C1 segment of cervical spinal cord (tissue), 14 donors: ENCODE data around the gene RGL3.
"Not testable (repeated sequence)": the region's sequence is repeated elsewhere in the genome, so short reads cannot be mapped to it uniquely, and the experiment has no call there.

Experiments used
- DNase-seq, 14 donors: peaks; one replicate each; lab custom pipeline; 2025; lab: John Stamatoyannopoulos, UW

RGL3 gene

DNA sequence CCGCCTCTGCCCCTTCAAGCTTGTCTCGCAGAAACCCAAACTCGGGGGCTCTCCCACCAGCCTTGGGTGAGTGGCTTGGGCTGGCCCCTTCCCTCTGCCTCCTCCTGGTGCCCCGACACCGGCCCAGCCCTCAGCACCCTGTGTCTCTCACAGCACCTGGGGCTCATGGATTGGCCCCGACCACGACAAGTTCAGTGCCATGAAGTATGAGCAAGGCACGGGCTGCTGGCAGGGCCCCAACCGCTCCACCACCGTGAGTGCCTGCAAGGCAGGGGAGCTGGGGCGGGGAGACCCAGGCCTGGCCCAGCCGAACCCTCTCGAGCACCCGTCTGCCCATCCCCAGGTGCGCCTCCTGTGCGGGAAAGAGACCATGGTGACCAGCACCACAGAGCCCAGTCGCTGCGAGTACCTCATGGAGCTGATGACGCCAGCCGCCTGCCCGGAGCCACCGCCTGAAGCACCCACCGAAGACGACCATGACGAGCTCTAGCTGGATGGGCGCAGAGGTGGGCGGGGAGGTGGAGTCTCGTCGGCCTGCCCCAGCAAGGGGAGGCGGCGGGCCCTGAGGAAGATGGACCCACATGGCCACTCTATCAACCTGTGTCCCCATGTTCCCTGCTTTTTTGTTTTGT lies 29.9 kb upstream of the RGL3 start:
- DNase-seq: no peak

DNA sequence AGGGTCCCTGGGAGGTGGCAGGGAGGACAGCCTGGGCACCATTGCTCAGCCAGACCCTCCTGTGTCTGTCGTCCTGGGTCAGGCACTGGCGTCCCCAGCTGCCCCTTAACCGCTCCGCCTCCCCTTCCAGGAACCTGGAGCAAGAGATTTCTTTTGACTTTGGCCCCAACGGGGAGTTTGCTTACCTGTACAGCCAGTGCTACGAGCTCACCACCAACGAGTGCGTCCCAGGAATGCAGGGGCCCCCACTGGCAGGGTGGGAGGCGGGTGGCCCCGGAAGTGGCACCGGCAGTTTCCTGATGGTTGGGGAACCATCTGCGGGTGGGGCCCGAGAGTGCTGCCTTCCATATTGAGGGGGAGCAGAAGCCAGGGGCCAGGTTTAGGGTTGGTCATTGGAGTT lies 29.3 kb upstream of the RGL3 start:
- DNase-seq: no peak

GRCh38 chr19:11447347-11448262 lies 28.5 kb upstream of the RGL3 start:
- no peak for DNase-seq

GRCh38 chr19:11446652-11447301 lies 27.7 kb upstream of the RGL3 start:
- DNase-seq: peak in 13 of 14 donors; percentile 32 to 89 (median 80)

DNA sequence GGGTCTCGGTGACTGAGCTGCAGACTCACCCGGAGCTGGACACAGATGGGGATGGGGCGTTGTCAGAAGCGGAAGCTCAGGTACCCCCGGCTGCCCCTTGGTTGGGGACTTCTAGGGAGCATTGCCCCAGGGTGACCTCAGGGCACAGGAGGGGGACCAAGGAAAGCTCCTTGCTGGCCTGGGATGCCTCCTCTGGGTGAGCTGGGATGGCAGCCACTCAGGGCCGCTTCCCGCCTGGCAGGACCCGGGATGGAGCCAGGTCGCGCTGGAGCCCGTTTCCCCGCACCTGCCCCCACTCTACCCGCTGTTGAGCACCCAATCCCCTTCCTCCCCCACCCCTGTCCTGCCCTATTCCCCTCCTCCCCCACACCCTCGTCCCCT lies 27.1 kb upstream of the RGL3 start:
- DNase-seq: peak in 1 of 14 donors; percentile 55

- no peak for DNase-seq
These were observed 26.0 kb upstream of the RGL3 start for GRCh38 chr19:11445141-11445540.

DNA sequence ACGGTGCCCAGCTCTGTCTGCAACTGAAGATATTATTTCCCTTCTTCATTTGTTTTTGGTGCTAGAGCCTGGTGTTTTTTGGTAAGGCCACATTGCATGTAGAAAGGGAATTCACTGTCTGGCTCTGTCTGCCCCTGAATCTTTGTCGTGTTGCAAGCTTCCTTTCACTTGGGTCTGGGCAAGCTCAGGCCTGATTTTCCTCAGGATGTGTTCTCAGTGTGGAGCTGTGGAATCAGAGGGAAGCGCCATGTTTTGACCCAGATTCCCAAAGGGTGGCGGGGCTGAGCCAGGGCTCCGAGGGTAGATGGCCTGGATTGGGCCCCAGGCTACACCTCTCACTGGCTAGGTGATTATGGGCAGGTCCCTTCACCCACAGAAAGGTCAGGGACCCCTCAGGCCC lies 24.9 kb upstream of the RGL3 start:
- peak in 1 of 14 donors; percentile 19 for DNase-seq

- no peak for DNase-seq
These were observed 18.8 kb upstream of the RGL3 start for GRCh38 chr19:11437955-11438354.

- no peak for DNase-seq
These were observed 16.8 kb upstream of the RGL3 start for GRCh38 chr19:11435833-11436313.

DNA sequence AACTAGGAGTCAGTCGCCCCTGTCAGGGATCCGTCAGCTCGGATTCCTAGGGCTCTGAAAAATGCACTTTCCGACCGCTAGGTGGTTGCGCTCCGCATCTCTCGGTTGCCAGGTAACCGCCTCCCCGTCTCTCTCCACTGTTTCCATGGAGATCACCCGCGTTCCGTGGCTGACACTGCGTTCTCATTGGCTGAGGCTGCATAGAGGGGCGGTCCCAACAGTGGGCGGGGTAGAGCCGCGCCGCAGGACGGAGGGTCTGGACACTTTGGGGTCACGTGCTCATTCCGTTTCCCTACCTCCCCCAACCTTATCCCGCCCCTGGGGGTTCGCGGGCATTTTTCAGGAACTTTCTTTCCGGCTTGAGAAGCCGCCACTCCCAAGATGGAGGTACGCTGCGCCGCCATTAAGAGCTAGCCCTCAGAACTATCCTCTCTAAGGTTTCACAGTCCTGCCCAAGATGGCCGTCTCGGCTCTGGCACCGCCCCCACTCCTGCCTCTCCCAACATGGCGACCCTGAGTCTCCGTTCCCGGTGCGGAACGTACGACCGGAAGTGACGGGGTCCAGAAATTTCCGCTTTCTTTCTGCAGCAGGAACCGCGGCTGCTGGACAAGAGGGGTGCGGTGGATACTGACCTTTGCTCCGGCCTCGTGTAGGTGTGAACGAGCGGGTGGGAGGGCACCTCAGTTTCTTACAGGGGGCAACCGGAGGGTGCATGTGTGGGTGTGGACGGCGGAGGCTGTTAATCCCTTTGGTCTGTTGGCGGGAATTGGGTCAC lies 16.1 kb upstream of the RGL3 start, which contains the start of the genes ODAD3 and PRKCSH:
TSS of gene ODAD3 (minus strand) at position 65 of the 776 bp plus-strand sequence. CDS start 105 bp downstream, outside the sequence.
TSS of gene PRKCSH (plus strand) at position 579 of the 776 bp plus-strand sequence. CDS start 483 bp downstream, outside the sequence.
- peak; percentile 98 to 100 (median 100) for DNase-seq

- no peak for DNase-seq
These were observed 15.6 kb upstream of the RGL3 start for GRCh38 chr19:11434703-11435056.

- DNase-seq: not testable (repeated sequence)
These were observed 14.4 kb upstream of the RGL3 start for GRCh38 chr19:11433526-11433925.

GRCh38 chr19:11426656-11427055 lies 7.5 kb upstream of the RGL3 start:
- DNase-seq: no peak

DNA sequence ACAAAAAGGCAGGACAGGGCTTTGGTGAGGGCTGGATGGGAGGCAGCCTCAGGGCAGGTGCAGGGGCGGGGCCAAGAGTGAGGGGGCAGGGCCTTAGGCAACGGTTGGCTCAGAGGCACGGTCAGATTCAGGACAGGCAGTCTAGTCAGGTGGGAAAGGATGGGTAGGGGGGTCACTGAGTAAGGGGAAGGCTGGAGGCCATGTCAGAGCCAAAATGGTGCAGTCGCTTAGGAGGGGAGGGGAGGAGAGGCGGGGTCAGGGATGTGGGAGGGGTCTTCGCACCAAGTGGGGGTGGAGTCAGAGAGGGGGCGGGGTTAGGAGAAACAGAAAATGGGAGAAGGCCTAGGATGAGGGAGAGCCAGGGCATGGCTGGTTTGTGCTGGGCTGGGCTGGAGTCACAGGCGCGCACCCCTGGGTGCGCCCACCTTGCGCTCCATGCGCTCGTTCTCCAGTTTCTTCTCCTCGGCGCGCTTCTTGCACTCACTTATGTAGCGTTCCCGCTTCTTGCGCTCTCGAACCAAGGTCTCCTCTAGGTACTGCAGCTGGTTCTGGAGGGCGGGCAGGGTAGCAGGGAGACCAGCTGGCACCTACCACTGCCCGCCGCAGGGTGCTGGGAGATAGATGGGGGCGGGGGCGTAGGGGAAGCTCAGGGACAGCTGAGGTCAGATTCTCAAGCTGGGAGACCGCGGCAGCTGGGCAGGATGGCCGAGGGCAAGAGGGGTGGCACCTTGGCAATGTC lies 6.8 kb upstream of the RGL3 start:
- no peak for DNase-seq

GRCh38 chr19:11423791-11424181 lies 4.7 kb upstream of the RGL3 start:
- no peak for DNase-seq

DNA sequence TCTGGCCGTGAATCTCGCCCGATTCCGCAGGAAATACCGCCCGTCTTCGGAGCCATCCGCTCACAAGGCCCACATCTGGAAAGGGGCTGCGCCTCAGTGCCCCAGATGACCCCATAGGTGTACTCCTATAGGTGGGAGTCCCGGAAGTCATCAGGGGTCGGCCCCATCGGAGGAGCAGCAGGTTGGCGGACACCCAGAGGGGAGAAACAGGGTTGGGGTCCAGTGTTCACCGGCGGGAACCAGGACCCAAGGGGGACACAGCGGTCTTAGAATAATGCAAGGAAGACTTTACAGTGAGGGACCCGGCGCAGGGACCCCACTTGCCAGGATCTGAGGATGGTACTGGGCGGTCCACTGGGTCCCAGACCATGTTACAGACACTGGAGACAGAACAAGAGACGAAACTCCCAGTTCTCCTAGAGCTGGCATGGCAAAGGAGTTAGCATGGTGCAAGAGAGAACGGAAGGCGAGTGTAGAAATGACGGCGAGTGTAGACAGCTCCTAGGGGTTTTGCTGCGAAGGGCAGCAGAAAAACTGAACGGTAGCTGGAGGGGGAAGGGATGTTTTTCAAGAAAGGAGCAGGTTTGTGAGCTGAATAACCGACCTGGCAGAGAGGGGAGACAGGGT lies 4.2 kb upstream of the RGL3 start:
- no peak for DNase-seq

DNA sequence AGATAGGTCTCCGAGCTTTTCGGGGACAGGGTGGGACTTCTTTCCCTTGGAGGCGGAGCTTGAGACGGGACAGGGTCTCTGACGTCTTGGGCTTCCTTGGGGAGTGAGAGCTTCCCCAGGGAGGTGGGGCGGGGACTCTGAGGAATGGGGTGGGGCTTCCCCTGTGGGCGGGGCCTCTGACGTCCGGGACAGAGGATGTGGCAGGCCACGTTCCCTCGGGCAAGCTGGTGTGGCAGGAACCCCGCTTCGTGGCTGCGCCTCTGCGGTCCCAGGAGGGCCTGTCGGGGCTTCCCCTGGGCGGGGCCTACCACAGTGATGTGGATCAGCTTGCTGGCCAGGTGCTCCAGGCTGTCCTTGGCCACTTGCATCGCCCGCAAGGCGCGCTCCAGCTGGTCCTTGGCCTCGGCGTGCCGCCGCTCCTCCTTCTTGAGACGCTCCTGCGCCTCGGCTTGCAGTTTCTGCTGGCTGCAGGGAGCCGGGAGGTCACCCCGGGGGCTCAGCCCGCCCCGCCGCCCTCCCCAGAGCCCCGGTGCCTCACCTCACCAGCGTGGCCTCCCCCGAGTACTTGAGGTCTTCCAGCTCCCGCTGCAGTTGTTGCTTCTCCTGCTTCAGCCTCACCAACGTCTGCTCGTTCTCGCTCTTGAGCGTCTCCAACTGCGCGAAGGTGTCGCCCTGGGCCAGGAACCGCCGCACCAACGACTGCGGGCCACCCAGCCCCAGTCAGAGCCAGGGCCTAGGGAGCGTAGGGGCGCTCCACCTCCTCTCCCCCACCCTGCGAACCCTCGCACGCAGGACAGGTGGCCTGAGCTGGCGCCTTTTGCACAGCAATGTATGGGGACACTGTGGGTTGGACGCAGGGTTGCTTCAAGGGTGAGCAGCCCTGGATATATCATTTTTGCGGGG lies 3.3 kb upstream of the RGL3 start:
- DNase-seq: peak in 8 of 14 donors; percentile 3 to 28 (median 21)

- no peak for DNase-seq
These were observed 2.4 kb upstream of the RGL3 start for GRCh38 chr19:11421371-11422098.
